Endothelial cell of umbilical vein (primary cell): ENCODE measurements around the gene PLXNA4.

ENCODE experiments used
- CTCF ChIP-seq, 2 donors: IDR thresholded peaks; 1 replicate in 1 of 2; 2 replicates in 1 of 2; pipeline ENCODE4 v1.5.1; 2011; ENCODE audit warnings: low read length in 2 of 2, mild to moderate bottlenecking in 2 of 2, moderate library complexity in 2 of 2, control low read depth in 1 of 2, inconsistent platforms in 1 of 2, low read depth in 1 of 2; ENCODE audit not compliant: insufficient read depth in 1 of 2; ENCODE audit errors: extremely low read depth in 1 of 2
- EZH2 ChIP-seq: IDR thresholded peaks from 2 replicates; pipeline ENCODE4 v1.6.1; 2012; ENCODE audit warnings: borderline replicate concordance, low read depth, mild to moderate bottlenecking, moderate library complexity, low read length, inconsistent platforms; ENCODE audit not compliant: severe bottlenecking
- JUN ChIP-seq: IDR thresholded peaks from 2 replicates; pipeline ENCODE4 v1.6.1; 2011; ENCODE audit warnings: borderline replicate concordance, low read depth; ENCODE audit not compliant: insufficient read length, insufficient read depth
- POLR2A ChIP-seq: IDR thresholded peaks from 2 replicates; pipeline ENCODE4 v1.6.1; 2012; ENCODE audit warnings: low read depth, mild to moderate bottlenecking, control low read depth, low read length
- POLR2AphosphoS5 ChIP-seq: IDR thresholded peaks from 2 replicates; pipeline ENCODE4 v1.6.1; 2012; ENCODE audit warnings: low read depth, mild to moderate bottlenecking, control low read depth, low read length, moderate library complexity; ENCODE audit not compliant: insufficient read depth

- no peak for TF ChIP-seq CTCF (IDR thresholded peaks at IDR 0.05; ENCODE audit: extremely low read depth in 1 of 2, insufficient read depth in 1 of 2, low read depth in 1 of 2, low read length in 2 of 2)
- TF ChIP-seq POLR2AphosphoS5 = no peak
- no peak for TF ChIP-seq POLR2A
- TF ChIP-seq EZH2 = no peak
- no peak for TF ChIP-seq JUN
Observed at GRCh38 chr7:132499065-132499464, 77.2 kb downstream of the PLXNA4 start.
